Measurements from ENCODE around the gene MRPL2.
"Not testable (repeated sequence)": the region's sequence is repeated elsewhere in the genome, so short reads cannot be mapped to it uniquely, and the experiment has no call there.

Gene MRPL2

DNA sequence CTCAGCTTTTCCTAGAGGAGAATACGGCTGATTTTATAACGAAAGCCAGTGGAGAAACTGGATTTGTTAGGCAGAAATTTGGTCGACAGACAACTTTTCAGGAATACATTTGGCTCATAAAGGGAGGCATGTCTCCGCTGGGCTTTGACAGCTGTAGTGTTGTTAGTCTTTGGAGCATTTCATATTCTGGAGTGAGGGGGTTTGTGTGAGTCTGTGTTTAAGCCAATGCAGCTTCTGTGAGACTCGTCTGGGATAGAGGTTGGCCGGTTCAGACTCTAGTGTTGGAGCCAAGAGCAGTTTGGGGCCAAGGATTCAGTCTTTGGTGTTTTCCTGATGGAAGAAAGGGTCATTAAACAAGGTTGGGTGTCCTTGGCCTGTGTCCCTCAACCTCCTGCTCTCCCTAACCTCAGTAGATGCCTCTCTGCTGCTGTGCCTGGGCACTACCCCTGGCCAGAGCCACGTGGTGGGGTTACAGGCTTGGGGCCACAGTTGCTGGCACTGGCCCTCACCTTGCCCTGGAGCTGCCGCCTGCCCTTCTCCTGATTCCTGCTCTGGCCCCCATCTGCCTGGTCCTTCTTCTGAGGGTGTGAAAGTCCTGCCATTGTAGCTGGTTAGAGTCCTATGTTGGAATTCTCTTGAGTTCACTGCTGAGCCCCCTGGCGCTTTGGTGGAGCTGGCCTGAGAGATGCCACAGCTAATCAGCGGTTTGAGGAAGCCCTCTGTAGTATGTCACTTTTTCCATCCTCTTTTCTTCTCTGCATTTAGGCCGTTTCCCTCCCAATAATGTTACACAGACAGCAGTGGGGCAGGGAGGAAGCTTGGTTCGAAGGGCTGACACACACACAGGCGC lies 23.8 kb upstream of the MRPL2 start:
- DNase-seq (ENCODE audit: low read depth, low spot score): no peak

DNA sequence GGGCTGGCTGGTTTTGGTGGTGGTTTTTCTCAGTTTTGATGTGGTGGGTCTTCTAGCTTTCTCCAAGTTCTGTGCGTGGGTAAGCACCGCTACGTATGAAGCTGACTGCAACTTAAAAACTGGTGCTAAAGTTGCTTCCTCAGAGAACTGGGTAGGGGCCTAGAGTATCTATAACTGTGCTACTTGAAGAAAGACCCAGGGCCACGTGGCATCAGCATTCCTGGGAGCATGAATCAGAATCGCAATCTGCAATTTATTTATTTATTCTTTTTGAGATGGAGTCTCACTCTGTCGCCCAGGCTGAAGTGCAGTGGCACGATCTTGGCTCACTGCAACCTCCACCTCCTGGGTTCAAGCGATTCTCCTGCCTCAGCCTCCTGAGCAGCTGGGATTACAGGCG lies 22.7 kb upstream of the MRPL2 start:
- not testable (repeated sequence) for DNase-seq (ENCODE audit: low read depth, low spot score)

DNA sequence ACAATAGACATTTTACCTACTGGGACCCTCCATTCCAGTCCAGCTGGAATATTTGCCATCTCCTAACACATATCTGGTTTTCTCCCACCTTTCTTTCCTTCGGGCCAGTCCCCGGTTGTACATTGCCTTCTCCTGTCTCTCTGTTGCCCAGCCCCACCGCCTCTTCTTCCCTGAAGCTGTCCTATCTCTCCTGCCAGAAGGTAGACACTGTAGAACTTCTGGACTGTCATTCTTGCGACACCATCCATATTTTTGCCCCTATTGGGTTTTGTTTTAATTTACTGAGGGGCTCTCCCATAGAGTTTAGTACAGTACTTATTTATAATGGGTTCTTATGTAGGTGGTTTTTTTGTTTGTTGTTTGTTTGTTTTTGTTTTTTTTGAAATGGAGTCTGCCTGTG lies 21.8 kb upstream of the MRPL2 start:
- DNase-seq (ENCODE audit: low read depth, low spot score): no peak

DNA sequence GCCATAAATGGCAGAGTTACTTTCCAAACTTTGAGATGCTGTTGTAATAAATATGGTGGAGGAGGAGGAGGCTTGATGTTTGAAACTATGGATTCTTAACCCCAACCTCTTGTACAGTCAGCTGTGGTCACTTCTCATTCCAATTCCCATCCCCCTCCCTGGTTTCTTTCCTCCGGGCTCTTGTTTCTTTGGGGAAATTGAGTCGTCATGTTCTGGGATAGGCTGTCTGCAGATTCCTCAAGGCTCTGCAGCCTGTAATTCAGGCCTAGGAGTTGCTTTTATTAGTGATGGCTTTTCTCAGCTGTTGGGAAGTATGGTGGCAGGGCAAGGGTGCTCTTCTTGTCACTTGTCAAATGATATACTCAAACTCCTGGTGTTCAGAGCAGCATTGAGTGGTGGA lies 19.5 kb upstream of the MRPL2 start:
- DNase-seq (ENCODE audit: low read depth, low spot score): no peak

DNA sequence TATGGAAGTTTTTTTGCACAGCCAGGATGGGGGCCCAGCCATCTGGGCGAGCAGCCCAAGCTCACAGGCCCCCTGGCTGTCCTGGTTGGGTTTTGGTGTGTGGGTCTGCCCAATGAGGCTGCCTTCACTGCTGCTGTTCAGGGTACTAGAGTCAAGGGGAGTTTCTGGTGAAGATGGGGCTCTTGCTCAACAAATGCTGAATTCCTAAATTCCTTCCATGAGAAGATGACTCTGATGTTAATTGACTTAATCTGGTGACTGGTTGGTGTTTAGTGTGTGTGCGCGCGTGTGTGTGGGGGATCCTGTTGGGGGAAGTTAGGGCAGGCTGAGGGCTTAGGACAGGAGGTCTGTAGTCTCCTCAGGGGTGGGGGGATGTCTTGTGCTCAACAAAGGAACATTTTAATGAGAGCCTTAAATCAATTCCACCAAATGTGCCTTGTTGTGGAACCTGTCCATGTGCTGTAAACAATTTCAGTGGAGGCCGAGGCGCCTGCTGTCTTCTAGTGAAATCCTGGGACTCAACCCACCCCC lies 18.8 kb upstream of the MRPL2 start:
- DNase-seq (ENCODE audit: low read depth, low spot score): no peak

GRCh38 chr6:43077333-43077809 lies 18.1 kb upstream of the MRPL2 start:
- no peak for DNase-seq (ENCODE audit: low read depth, low spot score)

DNA sequence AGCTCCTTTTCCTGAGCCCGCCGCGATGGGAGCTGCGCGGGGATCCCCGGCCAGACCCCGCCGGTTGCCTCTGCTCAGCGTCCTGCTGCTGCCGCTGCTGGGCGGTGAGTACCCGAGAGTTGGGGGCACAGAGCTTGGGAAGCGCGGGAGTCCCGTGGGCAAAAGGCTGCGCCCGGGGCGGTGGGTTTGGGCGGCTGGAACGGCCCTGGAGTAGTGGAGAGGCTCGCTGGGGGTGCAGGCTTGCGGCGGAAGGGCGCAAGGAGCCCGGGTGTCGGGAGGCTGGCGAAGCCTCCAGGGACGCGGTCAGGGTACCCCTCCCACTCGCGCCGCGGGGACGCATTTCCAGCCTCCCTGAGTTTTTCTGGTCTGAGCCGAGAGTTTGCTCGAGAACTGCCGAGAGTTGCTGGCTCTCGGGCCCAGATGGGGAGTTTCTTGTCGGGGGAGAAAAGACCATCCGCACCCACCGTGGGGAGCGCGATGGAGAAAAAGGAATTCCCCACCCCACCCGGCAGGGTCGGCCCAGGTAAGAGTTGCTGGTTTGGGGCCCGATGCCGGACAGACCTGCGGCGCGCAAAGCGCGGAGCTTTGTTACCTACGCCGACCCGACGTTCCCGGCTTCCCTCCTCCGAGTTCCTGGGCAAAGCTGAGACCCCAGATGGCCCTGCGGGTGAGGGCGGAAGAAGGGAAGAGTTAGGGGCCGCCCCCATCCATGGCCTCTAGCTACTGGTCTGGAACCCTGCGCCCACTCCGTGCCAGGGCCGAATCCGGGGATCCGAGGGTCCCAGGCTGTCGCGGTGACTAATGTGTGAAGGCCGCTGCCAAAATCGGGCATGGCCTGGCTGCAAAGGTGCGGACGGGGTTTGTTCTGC lies 17.5 kb upstream of the MRPL2 start:
- DNase-seq (ENCODE audit: low read depth, low spot score): no peak

GRCh38 chr6:43075670-43076463 lies 16.6 kb upstream of the MRPL2 start, which contains the start of gene PTK7:
TSS of gene PTK7 (plus strand) at chr6:43076314. CDS start at chr6:43076489, 175 bp downstream.
- DNase-seq (ENCODE audit: low read depth, low spot score): peak; percentile 90

DNA sequence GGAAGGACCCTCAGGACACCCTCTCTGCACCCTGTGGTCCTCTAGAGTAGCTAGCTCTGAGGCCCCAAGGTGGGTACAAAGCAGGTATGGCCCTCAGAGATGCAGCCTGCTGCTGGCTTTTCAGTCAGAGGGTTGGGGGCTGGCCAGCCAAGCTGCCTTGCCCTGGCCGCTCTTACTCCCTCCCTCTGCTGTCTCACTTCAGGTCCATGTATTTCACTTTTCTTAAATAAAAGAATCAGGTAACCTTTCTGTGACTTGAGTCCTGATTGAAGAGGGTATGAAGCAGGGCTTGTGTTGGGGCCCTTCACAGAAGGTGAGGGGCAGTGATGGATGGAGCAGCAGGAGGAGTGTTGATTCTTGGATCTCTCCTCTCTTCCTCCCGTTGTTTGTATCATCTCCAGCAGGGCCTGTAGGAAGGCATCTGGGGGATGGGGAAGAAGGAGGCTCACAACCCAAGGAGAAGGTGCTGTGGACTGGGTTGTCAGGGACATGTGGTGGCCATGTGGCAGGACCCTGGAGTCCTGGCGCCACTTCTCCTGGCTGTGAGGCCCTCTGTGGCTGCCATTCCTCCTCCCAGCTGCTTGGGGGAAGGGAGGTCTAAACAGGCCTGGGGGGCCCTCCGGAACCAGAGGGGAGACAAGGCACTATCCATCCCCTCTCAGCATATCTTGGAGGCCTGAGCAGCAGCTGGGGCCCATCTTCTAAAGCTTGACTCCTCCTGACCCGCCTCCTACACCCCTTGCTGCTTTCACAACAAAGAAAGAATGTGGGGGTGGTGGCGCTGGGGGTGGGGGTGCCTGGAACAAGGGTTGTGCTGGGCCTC lies 15.8 kb upstream of the MRPL2 start:
- no peak for DNase-seq (ENCODE audit: low read depth, low spot score)

- DNase-seq (ENCODE audit: low read depth, low spot score): no peak
Observed at GRCh38 chr6:43070028-43070632, 10.9 kb upstream of the MRPL2 start.

GRCh38 chr6:43062818-43063217 lies 3.6 kb upstream of the MRPL2 start:
- DNase-seq (ENCODE audit: low read depth, low spot score): no peak

GRCh38 chr6:43061861-43062260 lies 2.6 kb upstream of the MRPL2 start:
- no peak for DNase-seq (ENCODE audit: low read depth, low spot score)

GRCh38 chr6:43060755-43061633 lies 1.8 kb upstream of the MRPL2 start:
- DNase-seq (ENCODE audit: low read depth, low spot score): no peak

GRCh38 chr6:43060034-43060754 lies 960 bp upstream of the MRPL2 start:
- DNase-seq (ENCODE audit: low read depth, low spot score): no peak

DNA sequence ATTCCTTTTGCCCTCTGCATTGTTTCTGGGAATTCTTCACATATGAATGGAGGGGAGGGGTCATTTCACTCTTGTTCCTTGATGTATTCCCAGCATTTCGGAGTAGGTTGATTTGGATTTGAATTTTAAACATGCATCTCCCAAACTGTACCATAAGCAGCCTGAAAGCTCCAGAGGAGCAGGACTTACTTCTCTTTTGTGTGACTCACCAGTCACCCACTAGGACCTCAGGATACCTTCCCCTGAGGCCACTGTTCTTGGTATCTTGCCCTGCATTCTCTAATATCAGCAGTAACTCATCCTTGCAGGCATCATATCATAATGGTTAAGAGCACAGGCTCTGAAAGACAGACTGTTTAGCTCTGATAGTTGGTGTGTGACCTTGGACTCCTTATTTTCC lies 703 bp downstream of the MRPL2 start:
- no peak for DNase-seq (ENCODE audit: low read depth, low spot score)

GRCh38 chr6:43055966-43056365 lies 3.3 kb downstream of the MRPL2 start:
- no peak for DNase-seq (ENCODE audit: low read depth, low spot score)

- DNase-seq (ENCODE audit: low read depth, low spot score): no peak
Observed at GRCh38 chr6:43054206-43054943, 4.9 kb downstream of the MRPL2 start.
